HEK293 (cell line): ENCODE measurements around the gene WFS1.

Experiments used
- CTCF ChIA-PET: fragments of 350-600 bp; formaldehyde crosslinking; extraction: SDS; loops from one replicate; lab custom pipeline; 2021; ENCODE audit warnings: antibody characterized with exemption; lab: Yijun Ruan, JAX
- POLR2A ChIA-PET: fragments of 300-600 bp; formaldehyde crosslinking; extraction: SDS; loops from one replicate; lab custom pipeline; 2020; ENCODE audit warnings: antibody characterized with exemption, inconsistent platforms; lab: Yijun Ruan, JAX
- H3K27ac ChIP-seq: fragments of 200-500 bp; sonication (Bioruptor generic); 2 replicates; pipeline ENCODE4 v1.5.1; 2014; ENCODE audit warnings: low read depth, low read length, control low read depth, inconsistent platforms; ENCODE audit errors: extremely low read depth
- H3K36me3 ChIP-seq, 2 experiments: fragments of 200-500 bp in 1 of 2; sonication (Bioruptor generic) in 1 of 2; 1 replicate in 1 of 2; 2 replicates in 1 of 2; pipeline ENCODE4 v1.5.1; 2014 to 2017; ENCODE audit warnings: inconsistent platforms in 2 of 2, low read length in 2 of 2; ENCODE audit not compliant: control insufficient read depth in 2 of 2, insufficient read depth in 1 of 2
- H3K4me1 ChIP-seq: fragments of 200-500 bp; sonication (Bioruptor generic); 2 replicates; pipeline ENCODE4 v1.5.1; 2014; ENCODE audit warnings: mild to moderate bottlenecking, low read length, inconsistent platforms; ENCODE audit not compliant: control insufficient read depth, insufficient read depth
- H3K4me3 ChIP-seq: 2 replicates; pipeline ENCODE4 v1.5.1; 2011; ENCODE audit warnings: low read depth, mild to moderate bottlenecking, control low read depth, low read length, moderate library complexity
- H3K9me3 ChIP-seq: fragments of 200-500 bp; sonication (Bioruptor generic); 2 replicates; pipeline ENCODE4 v1.5.1; 2014; ENCODE audit warnings: low read depth, low read length, inconsistent platforms; ENCODE audit not compliant: control insufficient read depth, insufficient read depth
- GLIS1 ChIP-seq: fragments of 450-650 bp; formaldehyde crosslinking; IDR thresholded peaks from 2 replicates; pipeline ENCODE4 v1.5.1; 2016; ENCODE audit warnings: missing biosample characterization, missing genetic modification characterization
- GLIS2 ChIP-seq: fragments of 450-650 bp; formaldehyde crosslinking; IDR thresholded peaks from 2 replicates; pipeline ENCODE4 v1.5.1; 2016; ENCODE audit warnings: missing biosample characterization, missing genetic modification characterization
- RBAK ChIP-seq: fragments of 450-650 bp; formaldehyde crosslinking; IDR thresholded peaks from 2 replicates; pipeline ENCODE4 v1.5.1; 2016; ENCODE audit warnings: missing biosample characterization, missing genetic modification characterization
- SP2 ChIP-seq: fragments of 450-650 bp; formaldehyde crosslinking; IDR thresholded peaks from 2 replicates; pipeline ENCODE4 v1.5.1; 2016; ENCODE audit warnings: missing biosample characterization, missing genetic modification characterization
- TRIM28 ChIP-seq: IDR thresholded peaks from 2 replicates; pipeline ENCODE4 v1.6.1; 2011; ENCODE audit warnings: low read length, control low read depth, borderline replicate concordance
- YY1 ChIP-seq: fragments of 450-650 bp; formaldehyde crosslinking; IDR thresholded peaks from 2 replicates; pipeline ENCODE4 v1.5.1; 2018; ENCODE audit warnings: missing biosample characterization, missing genetic modification characterization
- YY2 ChIP-seq: fragments of 450-650 bp; formaldehyde crosslinking; IDR thresholded peaks from 2 replicates; pipeline ENCODE4 v1.5.1; 2016; ENCODE audit warnings: missing biosample characterization, missing genetic modification characterization
- ZBTB17 ChIP-seq: fragments of 450-650 bp; formaldehyde crosslinking; IDR thresholded peaks from 2 replicates; pipeline ENCODE4 v1.5.1; 2016; ENCODE audit warnings: missing biosample characterization, missing genetic modification characterization
- ZBTB20 ChIP-seq: fragments of 450-650 bp; formaldehyde crosslinking; IDR thresholded peaks from 2 replicates; pipeline ENCODE4 v1.5.1; 2016; ENCODE audit warnings: missing biosample characterization, missing genetic modification characterization
- ZBTB8A ChIP-seq: fragments of 450-650 bp; formaldehyde crosslinking; IDR thresholded peaks from 2 replicates; pipeline ENCODE4 v1.5.1; 2016; ENCODE audit warnings: missing biosample characterization, missing genetic modification characterization
- ZFP3 ChIP-seq: fragments of 450-650 bp; formaldehyde crosslinking; IDR thresholded peaks from 2 replicates; pipeline ENCODE4 v1.5.1; 2016; ENCODE audit warnings: low read depth, missing biosample characterization, missing genetic modification characterization
- ZIC2 ChIP-seq: fragments of 450-650 bp; formaldehyde crosslinking; IDR thresholded peaks from 2 replicates; pipeline ENCODE4 v1.5.1; 2016; ENCODE audit warnings: missing biosample characterization, missing genetic modification characterization
- ZNF132 ChIP-seq: fragments of 450-650 bp; formaldehyde crosslinking; IDR thresholded peaks from 2 replicates; pipeline ENCODE4 v1.5.1; 2017; ENCODE audit warnings: missing biosample characterization, missing genetic modification characterization, borderline replicate concordance
- ZNF138 ChIP-seq: fragments of 450-650 bp; formaldehyde crosslinking; IDR thresholded peaks from 2 replicates; pipeline ENCODE4 v1.5.1; 2016; ENCODE audit warnings: missing biosample characterization, missing genetic modification characterization, borderline replicate concordance
- ZNF155 ChIP-seq: fragments of 450-650 bp; formaldehyde crosslinking; IDR thresholded peaks from 2 replicates; pipeline ENCODE4 v1.5.1; 2016; ENCODE audit warnings: missing biosample characterization, missing genetic modification characterization
- ZNF221 ChIP-seq: fragments of 450-650 bp; formaldehyde crosslinking; IDR thresholded peaks from 2 replicates; pipeline ENCODE4 v1.5.1; 2017; ENCODE audit warnings: missing biosample characterization, missing genetic modification characterization, borderline replicate concordance
- ZNF223 ChIP-seq: fragments of 450-650 bp; formaldehyde crosslinking; IDR thresholded peaks from 2 replicates; pipeline ENCODE4 v1.5.1; 2016; ENCODE audit warnings: missing biosample characterization, missing genetic modification characterization
- ZNF335 ChIP-seq: fragments of 450-650 bp; formaldehyde crosslinking; conservative IDR thresholded peaks from 2 replicates; pipeline ENCODE4 v1.5.1; 2016; ENCODE audit warnings: missing biosample characterization, missing genetic modification characterization
- ZNF366 ChIP-seq: fragments of 450-650 bp; formaldehyde crosslinking; conservative IDR thresholded peaks from 2 replicates; pipeline ENCODE4 v1.5.1; 2016; ENCODE audit warnings: missing biosample characterization, missing genetic modification characterization
- ZNF521 ChIP-seq: fragments of 450-650 bp; formaldehyde crosslinking; IDR thresholded peaks from 2 replicates; pipeline ENCODE4 v1.5.1; 2017; ENCODE audit warnings: missing biosample characterization, mild to moderate bottlenecking, missing genetic modification characterization
- ZNF560 ChIP-seq: fragments of 450-650 bp; formaldehyde crosslinking; IDR thresholded peaks from 2 replicates; pipeline ENCODE4 v1.5.1; 2017; ENCODE audit warnings: missing biosample characterization, missing genetic modification characterization, borderline replicate concordance
- ZNF600 ChIP-seq: fragments of 450-650 bp; formaldehyde crosslinking; IDR thresholded peaks from 2 replicates; pipeline ENCODE4 v1.5.1; 2016; ENCODE audit warnings: missing biosample characterization, missing genetic modification characterization
- ZNF629 ChIP-seq: fragments of 450-650 bp; formaldehyde crosslinking; IDR thresholded peaks from 2 replicates; pipeline ENCODE4 v1.5.1; 2017; ENCODE audit warnings: missing biosample characterization, missing genetic modification characterization
- TF ChIP-seq, protein P1 (sequence below): fragments of 450-650 bp; formaldehyde crosslinking; IDR thresholded peaks from 2 replicates; pipeline ENCODE4 v1.5.1; 2016; ENCODE audit warnings: missing biosample characterization, missing genetic modification characterization, borderline replicate concordance

WFS1 gene

DNA sequence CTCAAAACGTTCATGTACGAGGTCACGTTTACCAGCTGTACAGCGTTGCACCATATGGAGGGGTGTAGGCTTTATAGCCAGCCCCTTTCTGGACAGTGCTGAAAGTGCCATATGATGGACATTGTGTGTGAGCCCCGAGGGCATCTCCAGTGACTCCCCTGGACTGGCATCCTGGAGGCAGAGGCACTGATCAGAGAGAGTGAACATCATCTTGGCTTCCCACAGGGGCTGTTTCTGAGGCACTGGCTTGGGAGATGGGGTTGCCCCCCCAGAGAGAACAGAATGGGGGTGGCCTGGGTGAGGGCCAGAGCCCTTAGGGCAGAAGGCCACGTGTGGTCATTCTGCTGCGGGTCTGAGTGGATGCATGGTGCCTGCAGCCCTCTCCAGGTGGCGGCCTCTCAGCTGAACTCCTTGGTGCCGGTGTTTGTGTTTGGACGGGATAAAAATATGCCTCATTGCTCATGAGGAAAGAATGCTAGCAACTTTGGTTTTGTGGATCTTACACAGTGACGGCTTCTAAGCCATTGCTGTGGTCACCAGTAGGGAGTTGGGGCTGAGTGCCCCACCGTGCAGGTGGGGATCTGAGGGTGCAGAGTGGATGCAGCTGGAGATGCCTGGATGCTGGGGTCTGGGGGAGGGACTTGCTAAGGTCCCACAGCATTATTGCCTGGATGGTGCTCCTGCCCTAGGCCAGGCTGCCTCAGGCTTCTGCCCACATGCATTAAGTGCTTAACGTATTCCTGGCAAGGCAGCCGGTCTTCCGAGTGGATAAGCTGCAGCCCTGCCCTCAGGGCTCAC is 3.4 kb downstream of the WFS1 start:
- Histone ChIP-seq H3K27ac (no peak overlapping the region), H3K36me3 (peaks cover 0 to 8% of the 10 kb centered on the region in 2 experiments; a peak in 1 of 3 replicates), H3K4me3 (no peak overlapping the region), H3K4me1 (no peaks in the 10 kb centered on the region), H3K9me3 (no peaks in the 10 kb centered on the region)
- TF ChIP-seq ZNF629 (tag by site-specific recombination) (0 out of 2 replicates have a peak, but pooled peaks have one; percentile 26), ZBTB8A (tag by site-specific recombination) (no peak), GLIS1 (tag by site-specific recombination) (peak; percentile 72), ZBTB17 (tag by site-specific recombination) (peak; percentile 58; the same call in 1 of the 2 replicates), ZNF600 (tag by site-specific recombination) (peak; percentile 64), GLIS2 (tag by site-specific recombination) (peak; percentile 74; the same call in 1 of the 2 replicates), TRIM28 (no peak), ZIC2 (tag by site-specific recombination) (peak; percentile 48), ZNF335 (tag by site-specific recombination) (peak; percentile 69)
- POLR2A ChIA-PET: no interaction called here
- CTCF ChIA-PET: interaction anchor here (1.4 to 1.8 kb wide), 2 partner anchors 22 to 56 kb away, joined by 3 to 4 read pairs; no protein-coding TSS in a partner anchor

DNA sequence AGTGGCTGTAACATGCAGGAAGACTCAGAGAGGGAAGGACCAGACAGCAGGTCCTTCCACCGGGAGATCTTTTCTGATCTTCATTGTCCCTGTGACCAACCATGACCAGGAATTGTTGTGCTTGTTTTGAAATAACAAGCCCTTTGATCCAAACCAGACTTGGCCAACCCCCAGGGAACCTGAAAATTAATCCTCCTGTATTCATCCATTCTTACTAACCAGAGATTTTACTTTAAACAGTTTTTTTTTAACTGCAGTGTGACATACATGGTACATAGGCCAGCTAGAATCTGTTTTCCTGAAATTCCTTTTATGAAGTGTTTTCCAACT is 4.0 kb downstream of the WFS1 start:
- ChIA-PET POLR2A (no interaction called here), CTCF (interaction anchor here (1.4 to 1.8 kb wide), 2 partner anchors 23 to 55 kb away, joined by 3 to 4 read pairs; no protein-coding TSS in a partner anchor)
- no peak overlapping the region for H3K27ac ChIP-seq
- TF ChIP-seq ZNF335 (tag by site-specific recombination): 0 out of 2 replicates have a peak, but pooled peaks have one; percentile 2
- TF ChIP-seq ZNF138 (tag by site-specific recombination): no peak
- H3K4me3 ChIP-seq: no peak overlapping the region
- H3K9me3 ChIP-seq: no peaks in the 10 kb centered on the region
- no peaks in the 10 kb centered on the region for H3K4me1 ChIP-seq
- peaks cover 0 to 13% of the 10 kb centered on the region in 2 experiments; a peak in 1 of 3 replicates for H3K36me3 ChIP-seq

DNA sequence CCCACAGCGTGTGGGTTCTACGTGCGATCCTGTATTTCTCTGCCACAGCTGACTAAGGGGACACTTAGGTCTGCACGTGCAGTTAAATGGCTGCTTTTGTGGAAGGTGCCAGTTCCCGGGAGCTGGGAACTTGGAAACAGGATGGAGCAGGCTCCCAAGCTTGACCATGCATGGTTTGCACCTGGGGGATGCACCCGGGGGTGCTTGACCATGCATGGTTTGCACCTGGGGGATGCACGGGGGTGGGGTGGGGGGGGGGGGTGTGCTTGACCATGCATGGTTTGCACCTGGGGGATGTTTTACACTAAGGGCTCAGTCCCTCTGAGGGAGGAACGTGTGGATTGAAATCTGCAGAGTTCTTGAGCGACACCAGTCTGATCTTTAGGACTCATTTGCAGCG is 5.7 kb downstream of the WFS1 start:
- no peaks in the 10 kb centered on the region for H3K9me3 ChIP-seq
- CTCF ChIA-PET: no interaction called here
- no peak overlapping the region for H3K27ac ChIP-seq
- POLR2A ChIA-PET: no interaction called here
- H3K4me1 ChIP-seq: no peaks in the 10 kb centered on the region
- no peak overlapping the region for H3K4me3 ChIP-seq
- H3K36me3 ChIP-seq: peaks cover 0 to 30% of the 10 kb centered on the region in 2 experiments; a peak in 1 of 3 replicates
- TF ChIP-seq GLIS2 (tag by site-specific recombination): no peak
- TF ChIP-seq YY1 (tag by site-specific recombination): no peak
- TF ChIP-seq ZNF132 (tag by site-specific recombination): no peak
- TF ChIP-seq ZNF521 (tag by site-specific recombination): no peak
- TF ChIP-seq SP2 (tag by site-specific recombination): no peak
- no peak for TF ChIP-seq RBAK (tag by site-specific recombination)
- TF ChIP-seq ZNF221 (tag by site-specific recombination): no peak
- TF ChIP-seq ZNF366: no peak

DNA sequence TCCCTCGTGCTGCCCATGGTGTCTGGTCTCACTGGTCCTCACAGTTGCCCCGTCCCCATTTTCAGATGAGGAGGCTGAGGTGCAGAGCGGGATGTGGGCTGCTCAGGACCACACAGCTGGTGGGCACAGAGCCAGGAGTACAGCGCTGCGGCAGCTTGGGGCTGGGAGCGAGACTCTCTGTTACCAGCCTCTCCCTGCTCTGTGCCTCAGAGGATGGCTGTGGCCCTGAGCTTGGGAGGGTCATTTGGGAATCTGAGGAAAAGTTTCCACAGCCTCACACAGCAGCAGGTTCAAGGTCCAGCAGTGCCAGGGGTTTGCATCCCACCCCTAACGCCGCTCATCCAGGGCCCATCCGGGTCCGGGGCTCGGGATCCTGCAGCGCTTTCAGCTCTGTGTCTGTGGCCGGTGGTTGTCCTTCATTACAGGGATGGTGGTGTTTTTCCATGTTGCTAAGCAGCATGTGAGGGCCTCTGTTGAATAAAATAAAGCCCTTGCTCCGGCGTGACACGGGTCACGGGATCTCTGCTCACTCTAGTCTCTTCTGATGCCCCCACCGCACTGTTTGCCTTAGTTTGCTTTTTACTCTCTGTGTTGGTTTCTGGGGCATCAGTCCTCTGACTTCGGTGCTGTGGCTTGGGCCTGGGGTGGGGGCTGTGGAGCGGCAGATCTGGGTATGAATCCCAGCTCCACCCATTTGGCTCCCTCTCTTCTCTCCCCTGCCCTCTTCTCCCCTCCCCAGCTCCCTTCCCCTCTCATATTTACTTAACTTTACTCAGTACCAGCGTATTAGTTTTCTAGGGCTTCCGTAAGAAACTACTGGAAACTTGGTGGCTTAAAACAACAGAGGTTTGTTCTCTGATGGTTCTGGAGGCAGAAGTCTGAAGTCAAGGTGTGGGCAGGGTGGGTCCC is 6.5 kb downstream of the WFS1 start:
- CTCF ChIA-PET: interaction anchor here (1.0 to 2.0 kb wide), 2 partner anchors 25 to 270 kb away, joined by 3 to 6 read pairs; no protein-coding TSS in a partner anchor
- TF ChIP-seq ZNF155 (tag by site-specific recombination) (no peak), ZFP3 (tag by site-specific recombination) (no peak), ZNF223 (tag by site-specific recombination) (no peak), ZNF560 (tag by site-specific recombination) (no peak), YY2 (tag by site-specific recombination) (no peak), ZBTB20 (tag by site-specific recombination) (no peak)
- TF ChIP-seq, protein P1, sequence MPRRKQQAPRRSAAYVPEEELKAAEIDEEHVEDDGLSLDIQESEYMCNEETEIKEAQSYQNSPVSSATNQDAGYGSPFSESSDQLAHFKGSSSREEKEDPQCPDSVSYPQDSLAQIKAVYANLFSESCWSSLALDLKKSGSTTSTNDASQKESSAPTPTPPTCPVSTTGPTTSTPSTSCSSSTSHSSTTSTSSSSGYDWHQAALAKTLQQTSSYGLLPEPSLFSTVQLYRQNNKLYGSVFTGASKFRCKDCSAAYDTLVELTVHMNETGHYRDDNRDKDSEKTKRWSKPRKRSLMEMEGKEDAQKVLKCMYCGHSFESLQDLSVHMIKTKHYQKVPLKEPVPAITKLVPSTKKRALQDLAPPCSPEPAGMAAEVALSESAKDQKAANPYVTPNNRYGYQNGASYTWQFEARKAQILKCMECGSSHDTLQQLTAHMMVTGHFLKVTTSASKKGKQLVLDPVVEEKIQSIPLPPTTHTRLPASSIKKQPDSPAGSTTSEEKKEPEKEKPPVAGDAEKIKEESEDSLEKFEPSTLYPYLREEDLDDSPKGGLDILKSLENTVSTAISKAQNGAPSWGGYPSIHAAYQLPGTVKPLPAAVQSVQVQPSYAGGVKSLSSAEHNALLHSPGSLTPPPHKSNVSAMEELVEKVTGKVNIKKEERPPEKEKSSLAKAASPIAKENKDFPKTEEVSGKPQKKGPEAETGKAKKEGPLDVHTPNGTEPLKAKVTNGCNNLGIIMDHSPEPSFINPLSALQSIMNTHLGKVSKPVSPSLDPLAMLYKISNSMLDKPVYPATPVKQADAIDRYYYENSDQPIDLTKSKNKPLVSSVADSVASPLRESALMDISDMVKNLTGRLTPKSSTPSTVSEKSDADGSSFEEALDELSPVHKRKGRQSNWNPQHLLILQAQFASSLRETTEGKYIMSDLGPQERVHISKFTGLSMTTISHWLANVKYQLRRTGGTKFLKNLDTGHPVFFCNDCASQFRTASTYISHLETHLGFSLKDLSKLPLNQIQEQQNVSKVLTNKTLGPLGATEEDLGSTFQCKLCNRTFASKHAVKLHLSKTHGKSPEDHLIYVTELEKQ (tag by site-specific recombination): no peak

More for the DNA sequence above, 6.5 kb downstream of the WFS1 start:
- Histone ChIP-seq H3K27ac (no peak overlapping the region), H3K4me1 (no peaks in the 10 kb centered on the region), H3K9me3 (no peaks in the 10 kb centered on the region), H3K4me3 (no peak overlapping the region), H3K36me3 (peaks cover 0 to 38% of the 10 kb centered on the region in 2 experiments; a peak in 1 of 3 replicates)
- POLR2A ChIA-PET: no interaction called here
